Body of pancreas (tissue), 4 donors: ENCODE data around the gene NOL4L. TPM values are rescaled to one million over a fixed set of nuclear protein-coding genes. Genes with fewer than 3 reads are reported as not detected.

Experiments
- ATAC-seq: fragments of 150-250 bp; one replicate; pipeline ENCODE4 v1.9.1; 2016
- DNase-seq, 4 donors: peaks; one replicate each; pipeline ENCODE4 v3.0.0-alpha.2; 2019
- H3K27ac ChIP-seq, 4 donors: fragments of 200-600 bp; sonication (generic); 1 replicate in 3 of 4; 2 replicates in 1 of 4; pipeline versions ENCODE4 v1.5.1 to v1.6.1; 2016 to 2019; ENCODE audit warnings: mild to moderate bottlenecking in 1 of 4, mixed read lengths in 1 of 4, moderate library complexity in 1 of 4
- H3K27me3 ChIP-seq, 2 donors: fragments of 200-600 bp; sonication (generic); one replicate each; pipeline ENCODE4 v1.6.0; 2016; ENCODE audit warnings: mild to moderate bottlenecking in 1 of 2
- H3K36me3 ChIP-seq, 2 donors: fragments of 200-600 bp; sonication (generic); replicated peaks in 1 of 2; 2 replicates each; pipeline ENCODE4 v1.5.1; 2016; ENCODE audit warnings: low read depth in 2 of 2; ENCODE audit not compliant: insufficient read depth in 1 of 2
- H3K4me1 ChIP-seq: fragments of 200-600 bp; sonication (generic); one replicate; pipeline ENCODE4 v1.6.0; 2016
- H3K4me3 ChIP-seq, 2 donors: fragments of 200-600 bp; sonication (generic); 1 replicate in 1 of 2; 2 replicates in 1 of 2; pipeline ENCODE4 v1.5.1; 2016 to 2019
- H3K9me3 ChIP-seq, 3 donors: fragments of 200-600 bp; sonication (generic); 1 replicate in 2 of 3; 2 replicates in 1 of 3; pipeline ENCODE4 v1.5.1; 2016
- POLR2A ChIP-seq, 3 donors: fragments of 450-650 bp; IDR thresholded peaks; one replicate each; pipeline ENCODE4 v1.6.1; 2016; ENCODE audit warnings: antibody characterized with exemption in 3 of 3, mild to moderate bottlenecking in 2 of 3
- WGBS, 2 donors: methylation state at CpG; one replicate each; pipeline ENCODE4 v1.1.5; 2017; 5-methylcytosine and 5-hydroxymethylcytosine counted together
- intact Hi-C: fragments of 100-400 bp; cut with DNase I; formaldehyde crosslinking; loops from one replicate; pipeline ENCODE4 v1.15.1; 2023
- total RNA-seq, 2 donors: library from RNA; depleted of rRNA; stranded (reverse); fragments of >200 nt; gene quantifications; one replicate each; pipeline ENCODE4 v1.1.0, GENCODE V29; 2016
- TF ChIP-seq, protein P1 (sequence below), 7 experiments: fragments of 450-650 bp in 4 of 7; fragments of 200-600 bp in 3 of 7; sonication (generic) in 3 of 7; IDR thresholded peaks; one replicate each; pipeline ENCODE4 v1.5.1; 2016 to 2019; ENCODE audit warnings: antibody characterized with exemption in 7 of 7

The NOL4L gene
- total RNA-seq, 2 donors from 2014 or later: 15.0 to 36.9 TPM

DNA sequence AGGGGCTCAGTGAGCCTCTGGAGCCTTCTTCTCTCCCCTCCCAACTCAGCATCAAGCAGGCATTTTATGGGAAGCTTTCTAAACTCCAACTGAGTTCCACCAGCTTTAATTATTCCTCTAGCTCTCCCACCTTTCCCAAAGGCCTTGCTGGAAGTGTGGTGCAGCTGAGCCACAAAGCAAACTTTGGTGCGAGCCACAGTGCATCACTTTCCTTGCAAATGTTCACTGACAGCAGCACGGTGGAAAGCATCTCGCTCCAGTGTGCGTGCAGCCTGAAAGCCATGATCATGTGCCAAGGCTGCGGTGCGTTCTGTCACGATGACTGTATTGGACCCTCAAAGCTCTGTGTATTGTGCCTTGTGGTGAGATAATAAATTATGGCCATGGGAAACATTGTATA is 148.2 kb downstream of the NOL4L start:
- no peak overlapping the region for H3K4me3 ChIP-seq
- H3K4me1 ChIP-seq: peaks cover 12% of the 10 kb centered on the region
- H3K27me3 ChIP-seq: no peaks in the 10 kb centered on the region
- H3K9me3 ChIP-seq: no peaks in the 10 kb centered on the region
- no peak for DNase-seq
- peak in 1 of 3 donors; percentile 2 for TF ChIP-seq POLR2A (IDR thresholded peaks at IDR 0.05)
- TF ChIP-seq, protein P1, sequence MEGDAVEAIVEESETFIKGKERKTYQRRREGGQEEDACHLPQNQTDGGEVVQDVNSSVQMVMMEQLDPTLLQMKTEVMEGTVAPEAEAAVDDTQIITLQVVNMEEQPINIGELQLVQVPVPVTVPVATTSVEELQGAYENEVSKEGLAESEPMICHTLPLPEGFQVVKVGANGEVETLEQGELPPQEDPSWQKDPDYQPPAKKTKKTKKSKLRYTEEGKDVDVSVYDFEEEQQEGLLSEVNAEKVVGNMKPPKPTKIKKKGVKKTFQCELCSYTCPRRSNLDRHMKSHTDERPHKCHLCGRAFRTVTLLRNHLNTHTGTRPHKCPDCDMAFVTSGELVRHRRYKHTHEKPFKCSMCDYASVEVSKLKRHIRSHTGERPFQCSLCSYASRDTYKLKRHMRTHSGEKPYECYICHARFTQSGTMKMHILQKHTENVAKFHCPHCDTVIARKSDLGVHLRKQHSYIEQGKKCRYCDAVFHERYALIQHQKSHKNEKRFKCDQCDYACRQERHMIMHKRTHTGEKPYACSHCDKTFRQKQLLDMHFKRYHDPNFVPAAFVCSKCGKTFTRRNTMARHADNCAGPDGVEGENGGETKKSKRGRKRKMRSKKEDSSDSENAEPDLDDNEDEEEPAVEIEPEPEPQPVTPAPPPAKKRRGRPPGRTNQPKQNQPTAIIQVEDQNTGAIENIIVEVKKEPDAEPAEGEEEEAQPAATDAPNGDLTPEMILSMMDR (IDR thresholded peaks at IDR 0.05): no peak
- no peak overlapping the region for H3K27ac ChIP-seq
- peaks cover 12 to 32% of the 10 kb centered on the region in 2 donors for H3K36me3 ChIP-seq
- ATAC-seq: no peak
- WGBS, 2 donors: 87 to 90% methylated on average over 7 of the region's 7 CpGs
- intact Hi-C loops: no loop called here

DNA sequence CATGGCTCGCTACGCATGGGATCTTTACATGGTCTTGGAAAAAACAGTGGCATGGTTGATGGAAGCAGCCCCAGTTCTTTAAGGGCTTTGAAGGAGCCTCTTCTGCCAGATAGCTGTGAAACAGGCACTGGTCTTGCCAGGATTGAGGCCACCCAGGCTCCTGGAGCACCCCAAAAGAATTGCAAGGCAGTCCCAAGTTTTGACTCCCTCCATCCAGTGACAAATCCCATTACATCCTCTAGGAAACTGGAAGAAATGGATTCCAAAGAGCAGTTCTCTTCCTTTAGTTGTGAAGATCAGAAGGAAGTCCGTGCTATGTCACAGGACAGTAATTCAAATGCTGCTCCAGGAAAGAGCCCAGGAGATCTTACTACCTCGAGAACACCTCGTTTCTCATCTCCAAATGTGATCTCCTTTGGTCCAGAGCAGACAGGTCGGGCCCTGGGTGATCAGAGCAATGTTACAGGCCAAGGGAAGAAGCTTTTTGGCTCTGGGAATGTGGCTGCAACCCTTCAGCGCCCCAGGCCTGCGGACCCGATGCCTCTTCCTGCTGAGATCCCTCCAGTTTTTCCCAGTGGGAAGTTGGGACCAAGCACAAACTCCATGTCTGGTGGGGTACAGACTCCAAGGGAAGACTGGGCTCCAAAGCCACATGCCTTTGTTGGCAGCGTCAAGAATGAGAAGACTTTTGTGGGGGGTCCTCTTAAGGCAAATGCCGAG is 148.8 kb downstream of the NOL4L start:
- Histone ChIP-seq H3K27ac (no peak overlapping the region), H3K9me3 (no peaks in the 10 kb centered on the region), H3K27me3 (no peaks in the 10 kb centered on the region), H3K4me1 (peaks cover 15% of the 10 kb centered on the region), H3K4me3 (no peak overlapping the region), H3K36me3 (peaks cover 12 to 34% of the 10 kb centered on the region in 2 donors)
- intact Hi-C loops: no loop called here
- WGBS, 2 donors: 88 to 93% methylated on average over 9 to 11 of the region's 11 CpGs
- no peak for TF ChIP-seq POLR2A (IDR thresholded peaks at IDR 0.05)
- TF ChIP-seq, protein P1 (IDR thresholded peaks at IDR 0.05): no peak
- no peak for DNase-seq
- no peak for ATAC-seq

DNA sequence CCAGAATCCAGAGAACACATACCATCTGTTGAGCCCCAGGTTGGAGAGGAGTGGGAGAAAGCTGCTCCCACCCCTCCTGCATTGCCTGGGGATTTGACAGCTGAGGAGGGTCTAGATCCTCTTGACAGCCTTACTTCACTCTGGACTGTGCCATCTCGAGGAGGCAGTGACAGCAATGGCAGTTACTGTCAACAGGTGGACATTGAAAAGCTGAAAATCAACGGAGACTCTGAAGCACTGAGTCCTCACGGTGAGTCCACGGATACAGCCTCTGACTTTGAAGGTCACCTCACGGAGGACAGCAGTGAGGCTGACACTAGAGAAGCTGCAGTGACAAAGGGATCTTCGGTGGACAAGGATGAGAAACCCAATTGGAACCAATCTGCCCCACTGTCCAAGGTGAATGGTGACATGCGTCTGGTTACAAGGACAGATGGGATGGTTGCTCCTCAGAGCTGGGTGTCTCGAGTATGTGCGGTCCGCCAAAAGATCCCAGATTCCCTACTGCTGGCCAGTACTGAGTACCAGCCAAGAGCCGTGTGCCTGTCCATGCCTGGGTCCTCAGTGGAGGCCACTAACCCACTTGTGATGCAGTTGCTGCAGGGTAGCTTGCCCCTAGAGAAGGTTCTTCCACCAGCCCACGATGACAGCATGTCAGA is 149.6 kb downstream of the NOL4L start:
- 87 to 89% methylated on average over 8 to 12 of the region's 12 CpGs for WGBS, 2 donors
- DNase-seq (no peak), ATAC-seq (no peak)
- Histone ChIP-seq H3K36me3 (peaks cover 12 to 37% of the 10 kb centered on the region in 2 donors), H3K27ac (no peak overlapping the region), H3K4me3 (no peak overlapping the region), H3K9me3 (no peaks in the 10 kb centered on the region), H3K27me3 (no peaks in the 10 kb centered on the region), H3K4me1 (peaks cover 15% of the 10 kb centered on the region)
- TF ChIP-seq, protein P1 (IDR thresholded peaks at IDR 0.05): no peak
- no peak for TF ChIP-seq POLR2A (IDR thresholded peaks at IDR 0.05)
- intact Hi-C loops: no loop called here

DNA sequence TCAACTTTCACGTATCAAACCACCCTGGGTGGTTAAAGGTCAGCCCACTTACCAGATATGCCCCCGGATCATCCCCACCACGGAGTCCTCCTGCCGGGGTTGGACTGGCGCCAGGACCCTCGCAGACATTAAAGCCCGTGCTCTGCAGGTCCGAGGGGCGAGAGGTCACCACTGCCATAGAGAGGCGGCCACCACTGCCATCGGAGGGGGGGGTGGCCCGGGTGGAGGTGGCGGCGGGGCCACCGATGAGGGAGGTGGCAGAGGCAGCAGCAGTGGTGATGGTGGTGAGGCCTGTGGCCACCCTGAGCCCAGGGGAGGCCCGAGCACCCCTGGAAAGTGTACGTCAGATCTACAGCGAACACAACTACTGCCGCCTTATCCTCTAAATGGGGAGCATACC is 150.7 kb downstream of the NOL4L start:
- Histone ChIP-seq H3K4me1 (peaks cover 15% of the 10 kb centered on the region), H3K27ac (no peak overlapping the region), H3K4me3 (no peak overlapping the region), H3K36me3 (peaks cover 13 to 45% of the 10 kb centered on the region in 2 donors), H3K27me3 (no peaks in the 10 kb centered on the region), H3K9me3 (no peaks in the 10 kb centered on the region)
- no peak for TF ChIP-seq POLR2A (IDR thresholded peaks at IDR 0.05)
- TF ChIP-seq, protein P1 (IDR thresholded peaks at IDR 0.05): no peak
- WGBS, 2 donors: 78 to 80% methylated on average over 16 to 19 of the region's 19 CpGs
- no peak for ATAC-seq
- no peak for DNase-seq
- intact Hi-C loops: no loop called here
